SK-N-SH (cell line): ENCODE measurements around the gene GEN1. TPM values are rescaled to one million over a fixed set of nuclear protein-coding genes. Genes with fewer than 3 reads are reported as not detected.

ENCODE experiments used
- CTCF ChIA-PET: fragments of 300-600, 350-600 bp; formaldehyde crosslinking; extraction: SDS; loops from one replicate; lab custom pipeline; 2021; lab: Yijun Ruan, JAX
- POLR2A ChIA-PET: fragments of 350-600 bp; sonication (Branson Sonifier 250); formaldehyde crosslinking; extraction: SDS; loops from one replicate; lab custom pipeline; 2020; ENCODE audit warnings: antibody characterized with exemption, inconsistent platforms; lab: Yijun Ruan, JAX
- DNase-seq: peaks from one replicate; pipeline ENCODE4 v3.0.0; 2012
- H2AFZ ChIP-seq: fragments of 200-600 bp; sonication (generic); 2 replicates; pipeline ENCODE4 v1.8.1; 2016; ENCODE audit warnings: antibody characterized with exemption, mild to moderate bottlenecking, low read depth
- H3F3A ChIP-seq: fragments of 200-600 bp; sonication (generic); replicated peaks from 2 replicates; pipeline ENCODE3; 2016; ENCODE audit warnings: antibody characterized with exemption, mild to moderate bottlenecking; ENCODE audit not compliant: insufficient read depth
- H3K27ac ChIP-seq, 2 experiments: fragments of 200-500 bp in 1 of 2; fragments of 200-600 bp in 1 of 2; sonication (Bioruptor generic) in 1 of 2; sonication (generic), shearing (Covaris generic) in 1 of 2; 2 replicates each; pipeline versions ENCODE4 v1.5.1 to v1.6.1; 2014 to 2016; ENCODE audit warnings: low read depth in 2 of 2, inconsistent platforms in 1 of 2, low read length in 1 of 2, mild to moderate bottlenecking in 1 of 2, mixed read lengths in 1 of 2
- H3K27me3 ChIP-seq: fragments of 200-600 bp; sonication (generic), shearing (Covaris generic); 2 replicates; pipeline ENCODE4 v1.6.1; 2016; ENCODE audit warnings: mixed run types; ENCODE audit not compliant: insufficient read depth
- H3K36me3 ChIP-seq, 2 experiments: fragments of 200-500 bp in 1 of 2; fragments of 200-600 bp in 1 of 2; sonication (Bioruptor generic) in 1 of 2; sonication (generic) in 1 of 2; replicated peaks in 1 of 2; 2 replicates each; pipeline versions ENCODE3 to v1.5.1; 2014 to 2016; ENCODE audit warnings: low read length in 1 of 2, mild to moderate bottlenecking in 1 of 2; ENCODE audit not compliant: insufficient read depth in 2 of 2, control insufficient read depth in 1 of 2
- H3K4me1 ChIP-seq, 2 experiments: fragments of 200-500 bp in 1 of 2; fragments of 200-600 bp in 1 of 2; sonication (Bioruptor generic) in 1 of 2; sonication (generic), shearing (Covaris generic) in 1 of 2; 2 replicates each; pipeline versions ENCODE4 v1.5.1 to v1.6.1; 2014 to 2016; ENCODE audit warnings: low read depth in 1 of 2, low read length in 1 of 2, mixed run types in 1 of 2; ENCODE audit not compliant: insufficient read depth in 2 of 2, control insufficient read depth in 1 of 2
- H3K4me2 ChIP-seq: fragments of 200-600 bp; sonication (generic), shearing (Covaris generic); 2 replicates; pipeline ENCODE4 v1.6.1; 2017; ENCODE audit warnings: mixed run types
- H3K4me3 ChIP-seq, 2 experiments: fragments of 200-500 bp in 1 of 2; fragments of 200-600 bp in 1 of 2; sonication (Bioruptor generic) in 1 of 2; sonication (generic), shearing (Covaris generic) in 1 of 2; 2 replicates each; pipeline versions ENCODE4 v1.5.1 to v1.8.1; 2014 to 2016; ENCODE audit warnings: low read depth in 2 of 2, inconsistent platforms in 1 of 2, low read length in 1 of 2, mild to moderate bottlenecking in 1 of 2, mixed read lengths in 1 of 2, moderate library complexity in 1 of 2
- H3K79me2 ChIP-seq: fragments of 200-600 bp; sonication (generic); 2 replicates; pipeline ENCODE4 v1.8.1; 2017; ENCODE audit warnings: mild to moderate bottlenecking; ENCODE audit not compliant: insufficient read depth
- H3K9ac ChIP-seq: fragments of 200-600 bp; sonication (generic); 2 replicates; pipeline ENCODE4 v1.6.1; 2017; ENCODE audit warnings: mixed run types
- H3K9me2 ChIP-seq: fragments of 200-600 bp; sonication (generic); 2 replicates; pipeline ENCODE4 v1.6.1; 2017; ENCODE audit warnings: mixed run types
- H3K9me3 ChIP-seq: fragments of 200-600 bp; sonication (generic); 2 replicates; pipeline ENCODE4 v1.6.1; 2017; ENCODE audit warnings: mixed run types, mild to moderate bottlenecking, moderate library complexity
- H4K20me1 ChIP-seq: fragments of 200-600 bp; sonication (generic); 2 replicates; pipeline ENCODE4 v1.6.1; 2017; ENCODE audit warnings: mild to moderate bottlenecking, mixed run types; ENCODE audit not compliant: insufficient read depth
- MEF2A ChIP-seq: IDR thresholded peaks from 2 replicates; pipeline ENCODE4 v1.4.0; 2012; ENCODE audit warnings: low read depth, borderline replicate concordance
- SIN3A ChIP-seq: IDR thresholded peaks from 2 replicates; pipeline ENCODE4 v1.6.1; 2012; ENCODE audit warnings: low read depth, mild to moderate bottlenecking, low read length, moderate library complexity, borderline replicate concordance
- SMC3 ChIP-seq: IDR thresholded peaks from 2 replicates; pipeline ENCODE4 v1.6.1; 2012; ENCODE audit warnings: low read depth, low read length, improper control_type of control experiment
- TAF1 ChIP-seq: IDR thresholded peaks from 2 replicates; pipeline ENCODE4 v1.6.1; 2012; ENCODE audit warnings: low read depth, mild to moderate bottlenecking, low read length, moderate library complexity, borderline replicate concordance
- TCF12 ChIP-seq: IDR thresholded peaks from 2 replicates; pipeline ENCODE4 v1.4.0; 2012
- TEAD4 ChIP-seq: IDR thresholded peaks from 2 replicates; pipeline ENCODE4 v1.4.0; 2012; ENCODE audit warnings: mild to moderate bottlenecking, borderline replicate concordance; ENCODE audit not compliant: insufficient read depth
- USF1 ChIP-seq: IDR thresholded peaks from 2 replicates; pipeline ENCODE4 v1.4.0; 2012; ENCODE audit warnings: low read depth, borderline replicate concordance
- YY1 ChIP-seq: IDR thresholded peaks from 2 replicates; pipeline ENCODE4 v1.4.0; 2012; ENCODE audit warnings: low read depth, mild to moderate bottlenecking
- WGBS: methylation state at CpG from one replicate; pipeline ENCODE4 v1.1.6; 2017; ENCODE audit warnings: low lambda C conversion rate; 5-methylcytosine and 5-hydroxymethylcytosine counted together
- polyA plus RNA-seq, 3 experiments: library from polyadenylated mRNA; depleted of rRNA; stranded (reverse); fragments of >200 nt; gene quantifications; 2 replicates each; pipeline ENCODE4 v1.2.3, GENCODE V29; 2012
- TF ChIP-seq, protein P1 (sequence below): fragments of 200-600 bp; sonication (generic); IDR thresholded peaks from 2 replicates; pipeline ENCODE4 v1.6.1; 2017; ENCODE audit warnings: antibody characterized with exemption, mild to moderate bottlenecking, moderate library complexity
- TF ChIP-seq, protein P2 (sequence below): IDR thresholded peaks from 2 replicates; pipeline ENCODE4; 2012

GEN1 gene
- polyA plus RNA-seq, 1 of the 3 experiments (the other 2 are of a cell fraction), result 5.3 TPM

- TF ChIP-seq, protein P1, sequence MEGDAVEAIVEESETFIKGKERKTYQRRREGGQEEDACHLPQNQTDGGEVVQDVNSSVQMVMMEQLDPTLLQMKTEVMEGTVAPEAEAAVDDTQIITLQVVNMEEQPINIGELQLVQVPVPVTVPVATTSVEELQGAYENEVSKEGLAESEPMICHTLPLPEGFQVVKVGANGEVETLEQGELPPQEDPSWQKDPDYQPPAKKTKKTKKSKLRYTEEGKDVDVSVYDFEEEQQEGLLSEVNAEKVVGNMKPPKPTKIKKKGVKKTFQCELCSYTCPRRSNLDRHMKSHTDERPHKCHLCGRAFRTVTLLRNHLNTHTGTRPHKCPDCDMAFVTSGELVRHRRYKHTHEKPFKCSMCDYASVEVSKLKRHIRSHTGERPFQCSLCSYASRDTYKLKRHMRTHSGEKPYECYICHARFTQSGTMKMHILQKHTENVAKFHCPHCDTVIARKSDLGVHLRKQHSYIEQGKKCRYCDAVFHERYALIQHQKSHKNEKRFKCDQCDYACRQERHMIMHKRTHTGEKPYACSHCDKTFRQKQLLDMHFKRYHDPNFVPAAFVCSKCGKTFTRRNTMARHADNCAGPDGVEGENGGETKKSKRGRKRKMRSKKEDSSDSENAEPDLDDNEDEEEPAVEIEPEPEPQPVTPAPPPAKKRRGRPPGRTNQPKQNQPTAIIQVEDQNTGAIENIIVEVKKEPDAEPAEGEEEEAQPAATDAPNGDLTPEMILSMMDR, result no peak
- TF ChIP-seq TAF1 (no peak), TCF12 (no peak)
Measured at GRCh38 chr2:17818235-17818815, 64.4 kb downstream of the GEN1 start (continued).

DNA sequence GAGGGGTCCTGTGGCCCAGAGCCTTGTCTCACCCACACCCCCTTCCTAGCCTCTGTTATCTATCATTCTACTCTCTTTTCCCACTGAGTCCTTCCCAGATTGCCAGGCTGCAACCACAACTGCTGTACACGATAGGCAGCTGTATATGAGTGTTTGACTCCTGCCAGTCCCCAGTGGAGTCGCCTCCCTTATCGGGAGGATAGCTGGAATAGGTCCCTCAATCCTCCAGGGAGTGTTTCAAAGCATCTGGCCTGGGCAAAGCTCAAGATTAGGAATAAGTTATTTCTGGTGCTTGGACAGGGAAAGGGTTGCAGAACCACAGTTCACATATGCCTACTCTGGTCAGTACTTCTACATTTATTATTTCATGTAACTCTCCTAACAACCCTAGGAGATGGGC lies 67.1 kb downstream of the GEN1 start:
- WGBS, result 52% methylated on average over 3 of the region's 3 CpGs
- H4K20me1 ChIP-seq, result no peaks in the 10 kb centered on the region
- POLR2A ChIA-PET, result no interaction called here
- no peaks in the 10 kb centered on the region for H3K9me2 ChIP-seq
- H3F3A ChIP-seq, result no peaks in the 10 kb centered on the region
- no peak for DNase-seq
- H3K79me2 ChIP-seq, result no peaks in the 10 kb centered on the region
- H3K27me3 ChIP-seq, result no peaks in the 10 kb centered on the region
- no peak overlapping the region for H3K4me3 ChIP-seq
- TF ChIP-seq, protein P2, sequence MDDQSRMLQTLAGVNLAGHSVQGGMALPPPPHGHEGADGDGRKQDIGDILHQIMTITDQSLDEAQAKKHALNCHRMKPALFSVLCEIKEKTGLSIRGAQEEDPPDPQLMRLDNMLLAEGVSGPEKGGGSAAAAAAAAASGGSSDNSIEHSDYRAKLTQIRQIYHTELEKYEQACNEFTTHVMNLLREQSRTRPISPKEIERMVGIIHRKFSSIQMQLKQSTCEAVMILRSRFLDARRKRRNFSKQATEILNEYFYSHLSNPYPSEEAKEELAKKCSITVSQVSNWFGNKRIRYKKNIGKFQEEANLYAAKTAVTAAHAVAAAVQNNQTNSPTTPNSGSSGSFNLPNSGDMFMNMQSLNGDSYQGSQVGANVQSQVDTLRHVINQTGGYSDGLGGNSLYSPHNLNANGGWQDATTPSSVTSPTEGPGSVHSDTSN, result no peak
- no peak for TF ChIP-seq SMC3
- no peak for TF ChIP-seq SIN3A
- TF ChIP-seq USF1, result no peak
- no peak for TF ChIP-seq TEAD4
- TF ChIP-seq YY1, result no peak
- TF ChIP-seq MEF2A, result no peak
- CTCF ChIA-PET, result interaction anchor here (0.6 to 5.0 kb wide), 7 partner anchors 10 to 248 kb away, joined by 3 to 52 read pairs (median 4); no protein-coding TSS in a partner anchor
- H3K4me2 ChIP-seq, result no peak overlapping the region
- H3K4me1 ChIP-seq, result peaks cover 0 to 9% of the 10 kb centered on the region in 2 experiments; a peak in 1 of 4 replicates
- no peaks in the 10 kb centered on the region for H3K36me3 ChIP-seq
- no peak overlapping the region for H3K9ac ChIP-seq
- H3K9me3 ChIP-seq, result no peaks in the 10 kb centered on the region
- H2AFZ ChIP-seq, result no peak overlapping the region
- H3K27ac ChIP-seq, result no peak overlapping the region
